Glomerular endothelial cell (primary cell): ENCODE measurements around the gene NKTR. TPM values are rescaled to one million over a fixed set of nuclear protein-coding genes. Genes with fewer than 3 reads are reported as not detected.

ENCODE experiments used
- DNase-seq: peaks from one replicate; pipeline ENCODE4 v3.0.0-alpha.2; 2011; ENCODE audit warnings: low read depth, low spot score; ENCODE audit errors: extremely low read depth
- total RNA-seq: library from RNA; depleted of rRNA; stranded (reverse); fragments of >200 nt; gene quantifications from 2 replicates; pipeline ENCODE4 v1.2.3, GENCODE V29; 2015

NKTR gene
- total RNA-seq, 1 donor from 2014 or later, result 73.9 TPM

DNA sequence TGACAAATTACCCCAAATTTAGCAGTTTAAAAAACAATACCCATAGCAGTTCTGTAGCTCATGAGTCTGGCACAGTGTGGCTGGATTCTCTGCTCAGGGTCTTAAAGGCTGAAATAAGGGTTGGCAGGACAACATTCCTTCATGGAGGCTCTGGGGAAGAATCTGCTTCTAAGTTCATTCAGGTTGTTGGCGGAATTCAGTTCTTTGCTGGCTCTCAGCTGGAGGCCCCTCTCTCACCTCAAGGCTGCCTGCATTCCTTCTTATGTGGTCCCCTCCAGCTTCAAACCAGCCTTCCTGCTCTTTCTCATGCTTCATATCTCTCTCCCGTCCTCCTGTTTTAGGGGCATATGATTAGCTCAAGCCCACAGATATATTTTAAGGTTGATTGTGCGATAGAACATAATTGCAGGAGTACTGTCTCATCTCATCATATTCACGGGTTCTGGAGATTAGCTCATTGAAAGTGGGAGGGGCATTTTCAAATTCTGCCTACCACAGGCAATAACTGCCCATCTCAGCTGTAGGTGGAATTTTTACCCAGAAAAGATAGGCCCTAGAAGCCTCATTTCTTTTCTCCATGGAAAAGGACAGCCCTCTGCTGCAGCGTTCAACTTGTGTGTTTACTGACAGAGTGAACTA, 47.5 kb downstream of the NKTR start:
- DNase-seq, result no peak

- no peak for DNase-seq
Observed at GRCh38 chr3:42649006-42649405, 48.5 kb downstream of the NKTR start.

GRCh38 chr3:42649783-42650182, 49.3 kb downstream of the NKTR start:
- no peak for DNase-seq

- no peak for DNase-seq
Observed at GRCh38 chr3:42651248-42652091, 51.0 kb downstream of the NKTR start.

DNA sequence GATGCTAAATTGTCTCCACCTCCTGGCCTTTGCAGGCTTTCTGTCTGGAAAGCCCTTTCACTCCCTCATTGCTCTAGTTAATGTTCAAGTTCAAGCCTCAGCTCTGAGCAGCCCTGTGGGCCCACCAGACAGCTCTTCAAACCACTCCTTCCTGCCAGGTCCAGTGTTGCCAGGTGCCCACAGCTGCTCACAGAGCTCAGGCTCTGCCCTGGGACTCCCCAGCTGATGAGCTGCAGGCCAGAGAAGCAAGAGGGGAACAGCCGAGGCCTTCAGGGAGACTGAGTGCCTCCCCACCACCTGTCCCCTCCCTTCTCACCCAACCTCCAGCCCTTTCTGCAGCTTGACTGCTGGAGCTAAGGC, 51.7 kb downstream of the NKTR start:
- no peak for DNase-seq

GRCh38 chr3:42652611-42653302, 52.3 kb downstream of the NKTR start:
- DNase-seq, result peak; percentile 31

DNA sequence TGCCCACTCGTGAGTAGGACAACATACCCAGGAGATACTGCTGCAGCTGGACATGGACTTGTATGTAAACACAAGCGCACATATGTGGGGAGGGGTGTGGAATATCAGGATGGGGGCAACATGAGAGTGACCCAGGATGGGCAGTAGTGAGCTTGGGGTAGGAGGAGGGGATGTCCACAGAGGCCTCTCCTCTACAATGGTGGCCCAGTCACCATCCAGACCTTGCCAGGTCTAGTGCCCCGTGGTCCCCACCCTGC, 52.7 kb downstream of the NKTR start:
- DNase-seq, result no peak

GRCh38 chr3:42653560-42654330, 53.3 kb downstream of the NKTR start, which contains the start of gene ZBTB47:
Gene ZBTB47, plus strand, starts transcription at chr3:42653697. Its CDS starts 4,659 bp downstream, at chr3:42658356.
- no peak for DNase-seq

- no peak for DNase-seq
Observed at GRCh38 chr3:42654331-42655201, 54.1 kb downstream of the NKTR start.

GRCh38 chr3:42655331-42655888, 54.9 kb downstream of the NKTR start:
- DNase-seq, result no peak

GRCh38 chr3:42655980-42656679, 55.6 kb downstream of the NKTR start:
- no peak for DNase-seq

GRCh38 chr3:42656680-42657610, 56.5 kb downstream of the NKTR start:
- no peak for DNase-seq

- DNase-seq, result no peak
Observed at GRCh38 chr3:42657675-42658074, 57.2 kb downstream of the NKTR start.

GRCh38 chr3:42658091-42658770, 57.7 kb downstream of the NKTR start:
- no peak for DNase-seq

DNA sequence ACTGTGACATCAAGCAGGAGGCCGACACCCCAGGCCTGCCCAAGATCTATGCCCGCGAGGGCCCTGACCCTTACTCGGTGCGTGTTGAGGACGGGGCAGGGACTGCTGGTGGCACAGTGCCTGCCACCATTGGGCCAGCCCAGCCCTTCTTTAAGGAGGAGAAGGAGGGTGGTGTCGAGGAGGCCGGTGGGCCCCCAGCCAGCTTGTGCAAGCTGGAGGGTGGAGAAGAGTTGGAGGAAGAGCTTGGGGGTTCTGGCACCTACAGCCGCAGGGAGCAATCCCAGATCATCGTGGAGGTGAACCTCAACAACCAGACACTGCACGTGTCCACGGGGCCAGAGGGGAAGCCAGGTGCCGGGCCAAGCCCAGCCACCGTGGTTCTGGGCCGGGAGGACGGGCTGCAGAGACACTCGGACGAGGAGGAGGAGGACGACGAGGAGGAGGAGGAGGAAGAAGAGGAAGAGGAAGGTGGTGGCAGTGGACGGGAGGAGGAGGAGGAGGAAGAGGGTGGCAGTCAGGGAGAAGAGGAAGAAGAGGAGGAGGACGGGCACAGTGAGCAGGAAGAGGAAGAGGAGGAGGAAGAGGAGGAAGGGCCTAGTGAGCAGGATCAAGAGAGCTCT, 58.4 kb downstream of the NKTR start:
- no peak for DNase-seq

GRCh38 chr3:42659451-42660130, 59.1 kb downstream of the NKTR start:
- DNase-seq, result no peak
